ENCODE measurements around the gene LRRC23.

GRCh38 chr12:6943722-6944380 is 39.2 kb downstream of the LRRC23 start, which contains the start of the genes C12orf57 and RNU7-1:
- TF ChIP-seq CTCF (conservative IDR thresholded peaks at IDR 0.05; ENCODE audit: low read depth, low read length) (no peak), RAD21 (IDR thresholded peaks at IDR 0.05; ENCODE audit: low read length) (no peak), SMC3 (IDR thresholded peaks at IDR 0.05; ENCODE audit: low read depth, low read length) (no peak), POLR2A (IDR thresholded peaks at IDR 0.05; ENCODE audit: low read depth, low read length) (peak; percentile 99), RFX5 (IDR thresholded peaks at IDR 0.05; ENCODE audit: low read depth, low read length) (no peak), ELK1 (IDR thresholded peaks at IDR 0.05; ENCODE audit: borderline replicate concordance, low read depth, low read length) (no peak), RCOR1 (IDR thresholded peaks at IDR 0.05; ENCODE audit: insufficient replicate concordance, low read length) (no peak)
- TF ChIP-seq, protein P1, sequence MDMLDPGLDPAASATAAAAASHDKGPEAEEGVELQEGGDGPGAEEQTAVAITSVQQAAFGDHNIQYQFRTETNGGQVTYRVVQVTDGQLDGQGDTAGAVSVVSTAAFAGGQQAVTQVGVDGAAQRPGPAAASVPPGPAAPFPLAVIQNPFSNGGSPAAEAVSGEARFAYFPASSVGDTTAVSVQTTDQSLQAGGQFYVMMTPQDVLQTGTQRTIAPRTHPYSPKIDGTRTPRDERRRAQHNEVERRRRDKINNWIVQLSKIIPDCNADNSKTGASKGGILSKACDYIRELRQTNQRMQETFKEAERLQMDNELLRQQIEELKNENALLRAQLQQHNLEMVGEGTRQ (IDR thresholded peaks at IDR 0.05; ENCODE audit: low read depth, low read length) = no peak
